Gastrocnemius medialis (tissue), 4 donors: ENCODE measurements around the gene INPP4A. TPM values are rescaled to one million over a fixed set of nuclear protein-coding genes. Genes with fewer than 3 reads are reported as not detected.
A peak's percentile ranks its signal among the peaks of the same experiment; 100 is the strongest.

Experiments used
- ATAC-seq, 2 donors: fragments of 150-250 bp; one replicate each; pipeline ENCODE4 v1.9.1; 2016
- DNase-seq, 2 donors: peaks; one replicate each; pipeline ENCODE4 v3.0.0-alpha.2; 2019
- H3K27ac ChIP-seq, 4 donors: fragments of 200-600 bp; sonication (generic); 1 replicate in 1 of 4; 2 replicates in 3 of 4; pipeline ENCODE4 v1.5.1; 2016 to 2018; ENCODE audit warnings: mild to moderate bottlenecking in 2 of 4, moderate library complexity in 1 of 4
- H3K27me3 ChIP-seq, 3 donors: fragments of 200-600 bp; sonication (generic) in 2 of 3; 1 replicate in 1 of 3; 2 replicates in 2 of 3; pipeline versions ENCODE4 v1.5.1 to v1.6.0; 2016 to 2019; ENCODE audit warnings: mild to moderate bottlenecking in 1 of 3, moderate library complexity in 1 of 3
- H3K36me3 ChIP-seq, 2 donors: fragments of 200-600 bp; sonication (generic) in 1 of 2; one replicate each; pipeline ENCODE4 v1.5.1; 2017 to 2018
- H3K4me1 ChIP-seq, 2 donors: fragments of 200-600 bp; sonication (generic) in 1 of 2; one replicate each; pipeline ENCODE4 v1.5.1; 2016 to 2017; ENCODE audit warnings: mild to moderate bottlenecking in 2 of 2
- H3K4me3 ChIP-seq, 4 donors: fragments of 200-600 bp; sonication (generic) in 3 of 4; 1 replicate in 1 of 4; 2 replicates in 3 of 4; pipeline ENCODE4 v1.5.1; 2016 to 2019; ENCODE audit warnings: mild to moderate bottlenecking in 2 of 4
- H3K9me3 ChIP-seq, 3 donors: fragments of 200-600 bp; sonication (generic) in 2 of 3; 1 replicate in 1 of 3; 2 replicates in 2 of 3; pipeline ENCODE4 v1.5.1; 2016 to 2019
- POLR2A ChIP-seq, 2 donors: fragments of 450-650 bp; IDR thresholded peaks; one replicate each; pipeline ENCODE4 v1.6.1; 2017; ENCODE audit warnings: antibody characterized with exemption in 2 of 2, mild to moderate bottlenecking in 2 of 2, moderate library complexity in 2 of 2
- in situ Hi-C, 4 donors: fragments of 200-750 bp; cut with MboI; loops; one replicate each; pipeline versions ENCODE4 v1.15.0 to v1.8.0; 2017; ENCODE audit warnings: low sequenced_read_pairs in 4 of 4
- intact Hi-C: fragments of 100-400 bp; cut with DNase I; formaldehyde crosslinking; loops from one replicate; pipeline ENCODE4 v1.15.1; 2023; ENCODE audit warnings: low total_unique reads
- total RNA-seq, 4 donors: library from RNA; depleted of rRNA; stranded (reverse); fragments of >200 nt; gene quantifications; one replicate each; pipeline versions ENCODE4 v1.1.0 to v1.2.3, GENCODE V29; 2016
- TF ChIP-seq, protein P1 (sequence below), 5 experiments: fragments of 450-650 bp in 3 of 5; fragments of 200-600 bp in 2 of 5; sonication (generic) in 2 of 5; IDR thresholded peaks in 4 of 5; conservative IDR thresholded peaks in 1 of 5; 1 replicate in 4 of 5; 2 replicates in 1 of 5; pipeline ENCODE4 v1.5.1; 2016 to 2019; ENCODE audit warnings: antibody characterized with exemption in 5 of 5, mild to moderate bottlenecking in 3 of 5, moderate library complexity in 3 of 5

Gene INPP4A
- total RNA-seq, 4 donors from 2014 or later, result 9.8 to 19.6 (median 16.0) TPM

DNA sequence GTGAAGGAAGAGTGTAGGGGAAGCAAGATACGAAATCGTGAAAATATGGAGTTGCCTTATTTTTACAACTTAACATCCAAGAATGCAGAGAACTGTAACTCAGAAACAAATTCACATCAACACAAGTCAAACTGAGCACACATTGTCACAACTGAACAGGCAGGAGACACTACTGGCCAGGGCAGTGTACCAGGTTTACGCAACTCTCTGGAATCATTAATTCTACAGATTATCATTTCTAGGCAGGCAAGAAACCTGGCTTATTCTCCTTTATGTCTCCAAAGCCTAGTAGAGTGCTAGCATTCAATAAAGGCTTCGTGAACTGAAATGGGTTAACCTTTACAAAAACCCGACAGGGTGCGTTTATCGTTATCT, 163.1 kb downstream of the INPP4A start:
- peak; percentile 34 to 51 for ATAC-seq
- Histone ChIP-seq H3K27me3 (no peaks in the 10 kb centered on the region), H3K4me3 (peak overlapping the region; percentile 70 to 90 (median 86)), H3K27ac (peak overlapping the region; percentile 91 to 97 (median 94)), H3K9me3 (no peaks in the 10 kb centered on the region), H3K4me1 (peaks cover 53 to 59% of the 10 kb centered on the region in 2 donors), H3K36me3 (peaks cover 0 to 39% of the 10 kb centered on the region in 2 donors)
- intact Hi-C loops, result loop anchor here (1.0 to 10.0 kb wide), 7 partner anchors 123 to 885 kb away; partner anchors contain the start of genes LIPT1, MGAT4A, MITD1 and MRPL30
- in situ Hi-C loops, result loop anchor here in 1 of 4 donors (10.0 to 25.0 kb wide), 2 partner anchors 193 to 580 kb away; partner anchors contain the start of genes MITD1 and MRPL30
- DNase-seq, result no peak
- no peak for TF ChIP-seq POLR2A (IDR thresholded peaks at IDR 0.05)
- TF ChIP-seq, protein P1, sequence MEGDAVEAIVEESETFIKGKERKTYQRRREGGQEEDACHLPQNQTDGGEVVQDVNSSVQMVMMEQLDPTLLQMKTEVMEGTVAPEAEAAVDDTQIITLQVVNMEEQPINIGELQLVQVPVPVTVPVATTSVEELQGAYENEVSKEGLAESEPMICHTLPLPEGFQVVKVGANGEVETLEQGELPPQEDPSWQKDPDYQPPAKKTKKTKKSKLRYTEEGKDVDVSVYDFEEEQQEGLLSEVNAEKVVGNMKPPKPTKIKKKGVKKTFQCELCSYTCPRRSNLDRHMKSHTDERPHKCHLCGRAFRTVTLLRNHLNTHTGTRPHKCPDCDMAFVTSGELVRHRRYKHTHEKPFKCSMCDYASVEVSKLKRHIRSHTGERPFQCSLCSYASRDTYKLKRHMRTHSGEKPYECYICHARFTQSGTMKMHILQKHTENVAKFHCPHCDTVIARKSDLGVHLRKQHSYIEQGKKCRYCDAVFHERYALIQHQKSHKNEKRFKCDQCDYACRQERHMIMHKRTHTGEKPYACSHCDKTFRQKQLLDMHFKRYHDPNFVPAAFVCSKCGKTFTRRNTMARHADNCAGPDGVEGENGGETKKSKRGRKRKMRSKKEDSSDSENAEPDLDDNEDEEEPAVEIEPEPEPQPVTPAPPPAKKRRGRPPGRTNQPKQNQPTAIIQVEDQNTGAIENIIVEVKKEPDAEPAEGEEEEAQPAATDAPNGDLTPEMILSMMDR (IDR thresholded peaks at IDR 0.05 in 4 of 5, conservative IDR thresholded peaks at IDR 0.05 in 1 of 5), result no peak

DNA sequence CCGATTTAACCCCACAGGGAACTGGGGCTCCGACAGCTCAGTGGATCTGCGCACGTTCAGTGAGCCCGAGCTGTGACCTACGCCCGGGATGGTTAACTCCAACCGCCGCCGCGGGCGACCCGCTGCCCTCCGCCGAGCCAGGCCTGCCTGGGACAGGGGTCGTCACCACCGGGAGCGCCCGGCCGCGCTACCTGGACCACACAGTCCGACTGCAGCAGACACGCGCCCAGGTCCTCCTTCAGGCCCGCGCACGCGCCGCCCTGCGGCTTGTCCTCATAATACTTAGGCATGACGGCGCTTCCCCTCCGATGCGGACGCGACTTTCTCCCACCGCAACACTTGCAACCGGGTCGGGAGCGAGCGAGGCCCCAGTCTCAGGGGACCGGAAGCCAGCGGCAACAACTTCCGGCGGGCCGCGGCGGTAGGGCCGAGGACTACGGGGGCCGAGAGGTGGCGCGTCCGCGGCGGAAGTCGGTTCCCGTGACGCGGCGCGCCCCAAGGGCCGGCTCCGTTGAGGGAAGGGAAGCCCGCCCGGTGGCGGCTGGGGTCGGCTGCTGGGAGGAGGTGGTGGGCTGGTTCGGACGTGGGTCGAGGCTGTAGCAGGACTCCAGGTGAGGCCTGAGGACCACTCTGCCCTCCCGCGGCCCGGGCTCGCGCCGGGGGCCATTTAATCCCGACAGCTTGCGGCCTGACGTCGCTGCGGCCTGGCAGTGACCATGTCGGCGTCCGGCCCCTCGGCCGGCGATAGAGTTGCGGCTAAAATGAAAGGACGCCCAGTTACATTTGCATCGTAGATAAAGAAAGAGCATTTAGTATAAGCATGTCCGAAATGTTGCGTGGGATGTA, 163.7 kb downstream of the INPP4A start, which contains the start of the genes COA5 and UNC50:
COA5 (minus strand) TSS at position 397 of the 846 bp plus-strand sequence; CDS start at position 290, 107 bp downstream.
UNC50 (plus strand) TSS at position 474 of the 846 bp plus-strand sequence. CDS start 1,171 bp downstream, outside the sequence.
- TF ChIP-seq POLR2A (IDR thresholded peaks at IDR 0.05), result peak; percentile 79 to 89
- TF ChIP-seq, protein P1 (IDR thresholded peaks at IDR 0.05 in 4 of 5, conservative IDR thresholded peaks at IDR 0.05 in 1 of 5), result no peak
- peaks cover 53 to 59% of the 10 kb centered on the region in 2 donors for H3K4me1 ChIP-seq

DNA sequence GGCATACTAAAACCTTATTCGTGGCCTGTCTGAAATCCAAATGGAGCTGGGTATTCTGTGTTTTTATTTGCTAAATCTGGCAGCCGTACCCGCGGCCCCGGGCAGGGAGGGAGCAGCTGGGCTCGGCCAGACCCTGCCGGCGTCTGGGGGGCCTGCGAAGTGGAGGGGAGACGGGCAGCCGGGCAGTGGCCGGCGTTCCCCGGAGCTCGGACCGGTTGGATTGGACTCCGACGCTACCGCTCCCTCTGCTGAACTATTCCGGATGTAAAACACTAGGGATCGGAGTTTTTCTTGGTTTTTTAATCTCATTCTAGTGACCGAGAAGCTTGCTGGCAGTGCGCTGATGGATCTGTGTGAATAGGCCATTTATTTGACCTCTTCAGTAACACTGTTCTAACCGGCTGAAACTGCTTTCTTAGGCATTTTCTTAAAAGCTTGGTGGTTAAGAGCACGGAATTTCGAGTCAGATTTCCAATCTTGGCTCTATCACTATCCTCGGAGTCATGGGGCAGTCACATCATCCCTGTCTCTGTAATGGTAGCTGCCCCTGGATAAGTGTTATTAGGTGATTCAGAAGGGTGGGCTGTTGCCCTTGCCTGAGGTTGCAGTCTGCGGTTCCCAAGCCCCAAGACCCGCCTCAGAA, 164.4 kb downstream of the INPP4A start:
- Histone ChIP-seq H3K27ac (peak overlapping the region; percentile 91 to 97 (median 94)), H3K4me3 (peak overlapping the region; percentile 70 to 90 (median 86)), H3K27me3 (no peaks in the 10 kb centered on the region), H3K9me3 (no peaks in the 10 kb centered on the region), H3K36me3 (peaks cover 0 to 43% of the 10 kb centered on the region in 2 donors), H3K4me1 (peaks cover 50 to 58% of the 10 kb centered on the region in 2 donors)
- in situ Hi-C loops (loop anchor here in 1 of 4 donors (10.0 to 25.0 kb wide), 2 partner anchors 194 to 578 kb away; partner anchors contain the start of genes MITD1 and MRPL30), intact Hi-C loops (loop anchor here (1.0 to 10.0 kb wide), 7 partner anchors 122 to 883 kb away; partner anchors contain the start of genes LIPT1, MGAT4A, MITD1 and MRPL30)
- TF ChIP-seq, protein P1 (IDR thresholded peaks at IDR 0.05 in 4 of 5, conservative IDR thresholded peaks at IDR 0.05 in 1 of 5), result no peak
- no peak for TF ChIP-seq POLR2A (IDR thresholded peaks at IDR 0.05)
- ATAC-seq (peak in 1 of 2 donors; percentile 19), DNase-seq (no peak)

More for the DNA sequence above, 163.7 kb downstream of the INPP4A start, which contains the start of the genes COA5 and UNC50:
- ATAC-seq, result peak; percentile 90
- Histone ChIP-seq H3K9me3 (no peaks in the 10 kb centered on the region), H3K27me3 (no peaks in the 10 kb centered on the region), H3K4me3 (peak within 1 kb of the TSS; percentile 70 to 90 (median 86)), H3K27ac (peak within 1 kb of the TSS; percentile 91 to 97 (median 94)), H3K36me3 (peaks cover 0 to 39% of the 10 kb centered on the region in 2 donors)
- intact Hi-C loops, result loop anchor here (1.0 to 10.0 kb wide), 7 partner anchors 122 to 884 kb away; partner anchors contain the start of genes LIPT1, MGAT4A, MITD1 and MRPL30
- peak; percentile 79 to 85 for DNase-seq
- in situ Hi-C loops, result loop anchor here in 1 of 4 donors (10.0 to 25.0 kb wide), 2 partner anchors 194 to 579 kb away; partner anchors contain the start of genes MITD1 and MRPL30

DNA sequence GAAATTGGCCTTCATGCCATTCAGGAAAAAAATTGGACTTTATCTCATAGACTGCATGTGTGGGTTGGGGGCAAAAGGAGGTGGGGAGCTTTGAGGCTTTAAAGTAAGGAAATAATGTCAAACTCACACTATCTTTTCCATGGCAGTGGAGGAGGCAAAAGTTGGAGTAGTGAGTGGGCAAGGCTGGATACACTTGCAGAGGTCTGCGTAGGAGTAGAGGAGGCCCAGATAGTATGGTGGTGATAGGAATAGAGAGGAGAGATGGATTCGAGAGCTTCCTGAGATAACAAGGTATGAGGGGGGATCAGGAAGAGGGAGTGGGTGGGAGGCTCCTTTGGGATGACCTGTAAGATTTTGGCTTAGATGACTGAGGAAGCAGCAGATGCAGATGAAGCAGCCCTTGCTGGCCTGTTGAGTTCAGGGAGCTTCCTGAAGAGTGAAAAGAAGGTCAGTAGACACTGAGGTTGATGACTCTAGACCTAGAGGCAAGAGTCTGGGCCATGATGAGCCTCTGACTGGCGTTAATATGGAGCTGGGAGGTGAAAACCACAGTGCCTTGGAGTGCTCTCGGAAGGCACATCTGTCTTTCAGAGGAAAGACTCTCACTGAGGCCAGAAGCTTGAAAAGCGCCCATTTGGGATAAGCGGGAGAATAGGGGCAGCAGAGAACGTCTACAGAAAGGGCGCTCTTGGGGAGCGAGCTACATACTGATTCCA, 169.5 kb downstream of the INPP4A start:
- intact Hi-C loops, result no loop called here
- peaks cover 18 to 28% of the 10 kb centered on the region in 2 donors for H3K4me1 ChIP-seq
- H3K27ac ChIP-seq, result no peak overlapping the region
- peaks cover 0 to 92% of the 10 kb centered on the region in 2 donors for H3K36me3 ChIP-seq
- no peaks in the 10 kb centered on the region for H3K9me3 ChIP-seq
- in situ Hi-C loops, result loop anchor here in 1 of 4 donors (25.0 kb wide), 1 partner anchor 573 kb away; the partner anchor contains the start of genes MITD1 and MRPL30
- H3K27me3 ChIP-seq, result no peaks in the 10 kb centered on the region
- DNase-seq (no peak), ATAC-seq (no peak)
- TF ChIP-seq, protein P1 (IDR thresholded peaks at IDR 0.05 in 4 of 5, conservative IDR thresholded peaks at IDR 0.05 in 1 of 5), result no peak
- no peak for TF ChIP-seq POLR2A (IDR thresholded peaks at IDR 0.05)
- no peak overlapping the region for H3K4me3 ChIP-seq
